ENCODE data around the gene TTC23. TPM values are rescaled to one million over a fixed set of nuclear protein-coding genes. Genes with fewer than 3 reads are reported as not detected.

Gene TTC23
- total and polyA plus RNA-seq, 8 donors = 14.0 to 41.7 (median 36.2) TPM

DNA sequence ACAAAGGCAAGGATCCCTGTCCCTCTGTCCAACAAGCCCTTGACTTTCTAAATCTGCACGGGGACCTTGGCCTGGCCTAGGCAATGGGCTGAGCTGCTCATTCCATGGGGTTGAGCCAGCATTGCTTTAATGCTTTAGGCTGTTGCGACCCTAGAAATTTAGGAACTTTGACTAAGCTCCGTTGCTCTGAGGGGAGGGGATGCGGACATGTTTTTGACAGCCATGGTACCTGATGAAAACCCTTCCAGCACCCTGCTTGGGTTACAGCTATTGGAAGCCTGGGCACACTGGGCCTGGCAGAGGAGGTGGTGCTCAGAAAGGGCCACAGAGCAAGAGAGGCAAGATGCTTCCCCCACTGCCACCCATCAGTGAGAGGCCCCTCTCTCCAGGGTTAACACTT lies 107.4 kb downstream of the TTC23 start:
- no peaks in the 10 kb centered on the region for H3K9me3 ChIP-seq
- no peak for DNase-seq
- TF ChIP-seq, protein P1, sequence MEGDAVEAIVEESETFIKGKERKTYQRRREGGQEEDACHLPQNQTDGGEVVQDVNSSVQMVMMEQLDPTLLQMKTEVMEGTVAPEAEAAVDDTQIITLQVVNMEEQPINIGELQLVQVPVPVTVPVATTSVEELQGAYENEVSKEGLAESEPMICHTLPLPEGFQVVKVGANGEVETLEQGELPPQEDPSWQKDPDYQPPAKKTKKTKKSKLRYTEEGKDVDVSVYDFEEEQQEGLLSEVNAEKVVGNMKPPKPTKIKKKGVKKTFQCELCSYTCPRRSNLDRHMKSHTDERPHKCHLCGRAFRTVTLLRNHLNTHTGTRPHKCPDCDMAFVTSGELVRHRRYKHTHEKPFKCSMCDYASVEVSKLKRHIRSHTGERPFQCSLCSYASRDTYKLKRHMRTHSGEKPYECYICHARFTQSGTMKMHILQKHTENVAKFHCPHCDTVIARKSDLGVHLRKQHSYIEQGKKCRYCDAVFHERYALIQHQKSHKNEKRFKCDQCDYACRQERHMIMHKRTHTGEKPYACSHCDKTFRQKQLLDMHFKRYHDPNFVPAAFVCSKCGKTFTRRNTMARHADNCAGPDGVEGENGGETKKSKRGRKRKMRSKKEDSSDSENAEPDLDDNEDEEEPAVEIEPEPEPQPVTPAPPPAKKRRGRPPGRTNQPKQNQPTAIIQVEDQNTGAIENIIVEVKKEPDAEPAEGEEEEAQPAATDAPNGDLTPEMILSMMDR (IDR thresholded peaks at IDR 0.05) = no peak
- intact Hi-C loops (cut with DNase I) = no loop called here
- H3K4me3 ChIP-seq = no peak overlapping the region
- no peaks in the 10 kb centered on the region for H3K36me3 ChIP-seq
- ATAC-seq = no peak
- H3K4me1 ChIP-seq = no peaks in the 10 kb centered on the region
- no peaks in the 10 kb centered on the region for H3K27me3 ChIP-seq
- no peak overlapping the region for H3K27ac ChIP-seq

DNA sequence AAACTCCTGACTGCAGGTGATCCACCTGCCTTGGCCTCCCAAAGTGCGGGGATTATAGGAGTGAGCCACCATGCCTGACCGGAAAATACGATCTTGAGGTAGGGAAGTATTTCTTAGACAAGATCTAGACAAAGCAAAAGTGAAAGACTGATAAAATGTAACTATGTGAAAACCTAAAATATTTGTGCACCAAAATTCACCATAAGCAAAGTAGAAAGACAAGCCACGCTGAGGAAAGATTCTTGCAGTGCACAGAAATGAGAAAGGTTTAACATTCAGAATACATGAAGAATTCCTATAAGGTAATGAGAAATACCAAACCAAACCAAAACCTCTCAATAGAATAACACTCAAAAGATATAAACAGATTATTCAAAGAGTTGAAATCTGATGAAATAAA lies 108.8 kb downstream of the TTC23 start:
- no peak for DNase-seq
- H3K4me1 ChIP-seq = no peaks in the 10 kb centered on the region
- no peaks in the 10 kb centered on the region for H3K36me3 ChIP-seq
- H3K27ac ChIP-seq = no peak overlapping the region
- intact Hi-C loops (cut with DNase I) = no loop called here
- H3K27me3 ChIP-seq = no peaks in the 10 kb centered on the region
- ATAC-seq = no peak
- TF ChIP-seq, protein P1 (IDR thresholded peaks at IDR 0.05) = no peak
- H3K9me3 ChIP-seq = no peaks in the 10 kb centered on the region
- H3K4me3 ChIP-seq = no peak overlapping the region

DNA sequence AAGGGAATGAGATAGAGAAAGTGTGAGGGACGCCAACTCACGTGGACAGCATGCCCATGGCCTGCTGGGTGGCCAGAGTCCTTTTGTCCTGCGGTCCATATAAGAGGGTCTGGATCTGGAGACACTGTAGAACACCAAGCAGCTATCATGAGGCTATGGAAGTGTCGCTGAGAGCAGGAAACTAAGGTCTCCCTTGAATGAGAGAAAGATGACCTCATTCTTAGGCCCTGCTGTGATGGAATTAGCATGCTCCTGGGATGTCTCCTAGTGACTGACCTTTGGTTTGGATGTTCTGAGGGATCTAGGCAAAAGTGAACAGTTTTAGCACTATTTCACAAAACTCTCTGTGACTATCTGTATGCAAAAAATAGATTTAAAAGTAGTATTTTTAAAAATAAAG lies 110.1 kb downstream of the TTC23 start:
- Histone ChIP-seq H3K27me3 (no peaks in the 10 kb centered on the region), H3K9me3 (no peaks in the 10 kb centered on the region), H3K27ac (no peak overlapping the region), H3K4me1 (no peaks in the 10 kb centered on the region), H3K4me3 (no peak overlapping the region), H3K36me3 (no peaks in the 10 kb centered on the region)
- ATAC-seq = no peak
- TF ChIP-seq, protein P1 (IDR thresholded peaks at IDR 0.05) = no peak
- no peak for DNase-seq
- intact Hi-C loops (cut with DNase I) = no loop called here

DNA sequence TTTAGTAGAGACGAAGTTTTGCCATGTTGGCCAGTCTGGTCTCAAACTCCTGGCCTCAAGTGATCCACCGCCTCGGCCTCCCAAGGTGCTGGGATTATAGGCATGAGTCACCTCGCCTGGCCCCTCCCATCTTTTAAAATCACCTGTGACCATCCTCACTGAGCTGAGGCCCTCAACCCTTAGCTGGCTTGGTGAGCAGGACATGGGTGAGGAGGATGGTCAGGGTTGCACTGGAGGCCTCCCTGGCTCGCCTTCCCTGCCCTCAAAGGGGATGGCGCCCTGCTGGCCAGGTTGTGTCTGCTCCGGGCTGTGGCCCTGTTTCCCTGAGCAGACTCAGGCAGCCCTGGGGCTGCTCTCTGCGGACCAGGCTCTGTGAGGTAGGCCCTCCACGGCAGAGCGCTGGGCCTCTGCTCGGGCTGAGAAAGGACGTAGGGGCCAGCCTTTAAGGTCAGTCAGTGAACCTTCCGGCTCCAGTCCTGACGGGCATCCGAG lies 110.8 kb downstream of the TTC23 start:
- DNase-seq (no peak), ATAC-seq (no peak)
- Histone ChIP-seq H3K27me3 (no peaks in the 10 kb centered on the region), H3K9me3 (no peaks in the 10 kb centered on the region), H3K4me1 (no peaks in the 10 kb centered on the region), H3K4me3 (no peak overlapping the region), H3K27ac (no peak overlapping the region), H3K36me3 (no peaks in the 10 kb centered on the region)
- TF ChIP-seq, protein P1 (IDR thresholded peaks at IDR 0.05) = no peak
- intact Hi-C loops (cut with DNase I) = no loop called here

DNA sequence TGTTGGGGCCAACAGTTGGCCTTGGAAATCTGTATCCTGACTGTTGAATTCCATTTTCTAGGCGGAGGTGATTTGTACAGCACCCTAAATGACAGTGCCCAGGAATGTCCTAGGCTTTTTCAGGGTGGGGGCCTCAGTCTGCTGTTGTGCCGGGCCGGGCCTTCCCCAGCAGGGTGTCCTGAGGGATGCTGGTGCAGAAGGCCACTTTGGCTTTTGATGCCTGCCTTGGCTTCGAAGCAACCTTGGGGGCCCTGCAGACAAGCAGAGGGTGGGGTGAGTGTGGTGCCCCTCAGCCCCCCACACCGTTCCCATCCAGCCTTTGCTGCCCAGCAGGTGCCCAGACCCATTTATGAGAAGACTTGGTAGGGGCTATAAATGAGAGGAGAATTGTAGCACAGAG lies 111.5 kb downstream of the TTC23 start:
- intact Hi-C loops (cut with DNase I) = no loop called here
- Histone ChIP-seq H3K9me3 (no peaks in the 10 kb centered on the region), H3K36me3 (no peaks in the 10 kb centered on the region), H3K4me3 (no peak overlapping the region), H3K27me3 (no peaks in the 10 kb centered on the region), H3K27ac (no peak overlapping the region), H3K4me1 (no peaks in the 10 kb centered on the region)
- TF ChIP-seq, protein P1 (IDR thresholded peaks at IDR 0.05) = no peak
- ATAC-seq (no peak), DNase-seq (no peak)
